RWPE2 (cell line): Measurements from ENCODE around the gene AS3MT.

Source experiments
- ATAC-seq: fragments of 200-7000 bp; cut with Tn5 transposase; 3 replicates; pipeline ENCODE4 v1.9.1; 2021; ENCODE audit warnings: low read depth
- DNase-seq: peaks from one replicate; pipeline ENCODE4 v3.0.0-alpha.2; 2020; ENCODE audit warnings: low spot score
- H3K27ac ChIP-seq: fragments of 450-650 bp; 2 replicates; pipeline ENCODE4 v1.5.1; 2017; ENCODE audit warnings: mild to moderate bottlenecking; ENCODE audit not compliant: poor library complexity, severe bottlenecking
- H3K27me3 ChIP-seq: fragments of 250-450 bp; sonication (Bioruptor Pico); 2 replicates; pipeline ENCODE4 v1.5.1; 2021; ENCODE audit warnings: mild to moderate bottlenecking, moderate library complexity; ENCODE audit not compliant: insufficient read depth, poor library complexity, severe bottlenecking
- H3K36me3 ChIP-seq: fragments of 250-450 bp; sonication (Bioruptor Pico); 2 replicates; pipeline ENCODE4 v1.5.1; 2020; ENCODE audit warnings: low read depth, mild to moderate bottlenecking, moderate library complexity
- H3K4me1 ChIP-seq: fragments of 250-450 bp; sonication (Bioruptor Pico); 2 replicates; pipeline ENCODE4 v1.5.1; 2021; ENCODE audit warnings: mild to moderate bottlenecking, moderate library complexity; ENCODE audit not compliant: insufficient read depth, poor library complexity, severe bottlenecking
- H3K4me3 ChIP-seq: fragments of 250-450 bp; sonication (Bioruptor Pico); 2 replicates; pipeline ENCODE4 v1.5.1; 2021; ENCODE audit warnings: mild to moderate bottlenecking, moderate library complexity; ENCODE audit not compliant: severe bottlenecking
- H3K9me3 ChIP-seq: fragments of 250-450 bp; sonication (Bioruptor Pico); 2 replicates; pipeline ENCODE4 v1.5.1; 2021; ENCODE audit warnings: mild to moderate bottlenecking, moderate library complexity; ENCODE audit not compliant: severe bottlenecking
- TF ChIP-seq, protein P1 (sequence below): fragments of 450-650 bp; IDR thresholded peaks from one replicate; pipeline ENCODE4 v1.5.1; 2017; ENCODE audit warnings: mild to moderate bottlenecking, moderate library complexity; ENCODE audit not compliant: poor library complexity, severe bottlenecking

Gene AS3MT

DNA sequence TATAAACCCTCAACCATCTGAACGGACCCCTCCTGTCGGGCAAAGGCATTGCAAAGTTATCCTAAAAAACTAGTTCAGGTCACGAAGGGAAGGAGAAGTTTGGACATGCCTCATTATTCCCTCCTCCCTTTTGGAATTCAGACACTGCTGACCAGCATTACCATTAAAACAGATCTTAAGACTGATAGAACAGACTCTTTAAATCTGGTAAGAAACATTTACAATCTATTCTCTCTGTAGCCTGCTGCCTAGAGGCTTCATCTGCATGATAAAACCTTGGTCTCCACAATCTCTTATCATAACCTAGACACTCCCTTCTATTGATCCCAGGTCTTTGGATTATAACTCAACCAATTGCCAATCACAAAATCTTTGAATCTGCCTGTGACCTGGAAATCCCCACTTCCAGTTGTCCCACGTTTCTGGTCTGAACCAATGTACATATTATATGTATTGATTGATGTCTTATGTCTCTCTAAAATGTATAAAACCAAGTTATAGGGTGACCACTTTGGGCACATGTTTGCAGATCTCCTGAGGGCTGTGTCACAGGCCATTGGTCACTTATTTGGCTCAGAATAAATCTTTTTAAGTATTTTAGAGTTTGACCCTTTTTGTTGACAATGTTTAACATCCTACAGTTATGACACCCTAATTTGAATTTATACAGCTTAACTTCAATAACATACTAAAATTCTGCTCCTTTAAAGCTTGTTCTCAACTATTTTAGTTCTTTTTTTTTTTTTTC lies 25.4 kb downstream of the AS3MT start:
- H3K27ac ChIP-seq: no peak overlapping the region
- H3K36me3 ChIP-seq: no peaks in the 10 kb centered on the region

DNA sequence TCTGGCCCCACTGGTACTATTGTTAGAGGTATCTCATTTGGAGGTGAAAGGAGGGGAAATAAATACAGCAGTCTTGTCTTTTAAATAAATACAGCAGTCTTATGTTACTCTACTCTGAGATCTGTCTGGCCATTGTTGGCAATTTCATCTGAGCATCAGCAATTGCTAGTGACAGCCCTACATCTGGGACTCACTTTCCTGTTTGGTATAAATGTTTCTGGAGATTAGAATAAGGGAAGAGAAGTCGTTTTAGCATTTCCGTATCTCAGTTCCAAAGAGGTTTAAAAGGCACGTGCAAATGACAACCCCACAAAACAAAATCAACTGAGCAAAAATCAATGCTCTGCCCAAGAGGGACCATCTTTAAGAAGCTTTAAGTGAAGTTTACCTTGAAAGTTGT lies 30.7 kb downstream of the AS3MT start:
- Histone ChIP-seq H3K27ac (no peak overlapping the region), H3K4me1 (no peaks in the 10 kb centered on the region), H3K36me3 (no peaks in the 10 kb centered on the region), H3K27me3 (no peaks in the 10 kb centered on the region), H3K4me3 (no peak overlapping the region), H3K9me3 (no peaks in the 10 kb centered on the region)
- TF ChIP-seq, protein P1, sequence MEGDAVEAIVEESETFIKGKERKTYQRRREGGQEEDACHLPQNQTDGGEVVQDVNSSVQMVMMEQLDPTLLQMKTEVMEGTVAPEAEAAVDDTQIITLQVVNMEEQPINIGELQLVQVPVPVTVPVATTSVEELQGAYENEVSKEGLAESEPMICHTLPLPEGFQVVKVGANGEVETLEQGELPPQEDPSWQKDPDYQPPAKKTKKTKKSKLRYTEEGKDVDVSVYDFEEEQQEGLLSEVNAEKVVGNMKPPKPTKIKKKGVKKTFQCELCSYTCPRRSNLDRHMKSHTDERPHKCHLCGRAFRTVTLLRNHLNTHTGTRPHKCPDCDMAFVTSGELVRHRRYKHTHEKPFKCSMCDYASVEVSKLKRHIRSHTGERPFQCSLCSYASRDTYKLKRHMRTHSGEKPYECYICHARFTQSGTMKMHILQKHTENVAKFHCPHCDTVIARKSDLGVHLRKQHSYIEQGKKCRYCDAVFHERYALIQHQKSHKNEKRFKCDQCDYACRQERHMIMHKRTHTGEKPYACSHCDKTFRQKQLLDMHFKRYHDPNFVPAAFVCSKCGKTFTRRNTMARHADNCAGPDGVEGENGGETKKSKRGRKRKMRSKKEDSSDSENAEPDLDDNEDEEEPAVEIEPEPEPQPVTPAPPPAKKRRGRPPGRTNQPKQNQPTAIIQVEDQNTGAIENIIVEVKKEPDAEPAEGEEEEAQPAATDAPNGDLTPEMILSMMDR: no peak
- no peak for ATAC-seq
- DNase-seq: no peak

More for the DNA sequence above, 25.4 kb downstream of the AS3MT start:
- ATAC-seq (no peak), DNase-seq (no peak)
- Histone ChIP-seq H3K27me3 (no peaks in the 10 kb centered on the region), H3K4me1 (no peaks in the 10 kb centered on the region), H3K4me3 (no peak overlapping the region), H3K9me3 (no peaks in the 10 kb centered on the region)
- TF ChIP-seq, protein P1: no peak

DNA sequence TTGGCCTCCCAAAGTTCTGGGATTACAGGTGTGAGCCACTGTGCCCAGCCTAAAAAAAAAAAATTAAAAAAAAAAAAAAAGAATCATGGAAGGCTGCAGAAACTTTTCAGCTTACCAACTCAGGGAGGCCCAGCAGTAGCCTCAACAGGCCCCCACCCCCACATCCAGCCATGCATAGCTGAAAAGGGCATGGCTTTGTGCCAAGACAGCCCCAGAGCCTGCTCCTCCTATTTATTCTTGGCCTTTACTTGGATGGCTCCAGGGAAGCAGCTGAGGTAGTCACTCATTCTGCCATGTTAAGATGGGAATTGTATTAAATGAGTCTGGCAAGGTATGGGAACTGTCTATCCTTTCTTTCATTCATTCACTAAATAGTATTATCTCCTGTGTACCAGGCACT lies 35.1 kb downstream of the AS3MT start:
- no peak overlapping the region for H3K4me3 ChIP-seq
- no peaks in the 10 kb centered on the region for H3K27me3 ChIP-seq
- ATAC-seq: no peak

DNA sequence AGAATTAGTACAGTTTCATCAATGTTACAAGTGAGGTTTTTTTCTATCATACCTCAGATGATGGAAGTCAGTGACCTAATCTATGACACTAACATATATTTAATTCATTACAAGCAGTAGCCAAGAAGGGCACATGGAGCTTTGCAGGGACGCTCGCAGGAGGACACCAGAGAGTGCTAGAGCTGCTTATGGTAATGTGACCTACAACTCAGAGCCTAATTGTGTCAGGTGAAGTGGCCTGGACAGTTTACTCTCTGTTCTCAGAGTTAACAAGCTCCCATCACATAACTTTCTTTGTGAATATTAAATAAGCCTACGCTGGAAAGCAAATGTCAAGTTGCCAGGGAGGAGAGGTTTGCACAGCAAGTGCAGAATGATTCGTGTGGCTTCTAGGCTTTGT lies 37.2 kb downstream of the AS3MT start:
- Histone ChIP-seq H3K4me1 (no peaks in the 10 kb centered on the region), H3K9me3 (no peaks in the 10 kb centered on the region), H3K36me3 (no peaks in the 10 kb centered on the region), H3K27me3 (no peaks in the 10 kb centered on the region), H3K4me3 (no peak overlapping the region), H3K27ac (no peak overlapping the region)
- DNase-seq (no peak), ATAC-seq (no peak)
- TF ChIP-seq, protein P1: no peak

More for the DNA sequence above, 35.1 kb downstream of the AS3MT start:
- no peak for DNase-seq
- H3K36me3 ChIP-seq: no peaks in the 10 kb centered on the region
- no peaks in the 10 kb centered on the region for H3K4me1 ChIP-seq
- no peak overlapping the region for H3K27ac ChIP-seq
- TF ChIP-seq, protein P1: no peak
- H3K9me3 ChIP-seq: no peaks in the 10 kb centered on the region

DNA sequence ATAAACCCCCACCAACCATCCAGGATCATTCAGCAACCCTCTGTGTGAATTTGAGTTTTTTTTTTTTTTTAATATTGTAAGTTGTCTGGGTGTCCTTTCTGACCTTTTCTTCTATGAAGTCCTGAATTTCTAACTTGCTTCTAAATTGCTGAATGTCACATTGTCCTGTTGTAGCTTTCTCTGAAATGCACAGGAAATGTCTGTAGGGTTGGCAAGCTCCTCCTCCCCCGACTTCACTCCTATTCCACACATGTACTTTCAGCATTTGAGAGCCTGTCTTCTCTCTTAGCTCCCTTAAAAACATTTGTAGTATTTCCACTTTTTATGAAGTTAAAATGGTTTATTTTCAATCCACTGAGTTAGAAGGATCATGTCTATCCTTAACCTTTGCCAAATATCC lies 45.5 kb downstream of the AS3MT start:
- H3K4me3 ChIP-seq: no peak overlapping the region
- no peaks in the 10 kb centered on the region for H3K27me3 ChIP-seq
- H3K4me1 ChIP-seq: peaks cover 2% of the 10 kb centered on the region
- TF ChIP-seq, protein P1: no peak
- no peak for DNase-seq
- H3K27ac ChIP-seq: no peak overlapping the region
- no peaks in the 10 kb centered on the region for H3K36me3 ChIP-seq
- ATAC-seq: no peak
- no peaks in the 10 kb centered on the region for H3K9me3 ChIP-seq
